NCI-H2107 treated with DMSO at 0.1 percent for 48 hours (cell line): ENCODE measurements around the gene SRRM2.
A peak's percentile ranks its signal among the peaks of the same experiment; 100 is the strongest.
"Not testable (repeated sequence)": the region's sequence is repeated elsewhere in the genome, so short reads cannot be mapped to it uniquely, and the experiment has no call there.

Experiments used
- DNase-seq: peaks from one replicate; lab custom pipeline; 2025; ENCODE audit not compliant: unreplicated experiment; lab: John Stamatoyannopoulos, UW

SRRM2 gene

DNA sequence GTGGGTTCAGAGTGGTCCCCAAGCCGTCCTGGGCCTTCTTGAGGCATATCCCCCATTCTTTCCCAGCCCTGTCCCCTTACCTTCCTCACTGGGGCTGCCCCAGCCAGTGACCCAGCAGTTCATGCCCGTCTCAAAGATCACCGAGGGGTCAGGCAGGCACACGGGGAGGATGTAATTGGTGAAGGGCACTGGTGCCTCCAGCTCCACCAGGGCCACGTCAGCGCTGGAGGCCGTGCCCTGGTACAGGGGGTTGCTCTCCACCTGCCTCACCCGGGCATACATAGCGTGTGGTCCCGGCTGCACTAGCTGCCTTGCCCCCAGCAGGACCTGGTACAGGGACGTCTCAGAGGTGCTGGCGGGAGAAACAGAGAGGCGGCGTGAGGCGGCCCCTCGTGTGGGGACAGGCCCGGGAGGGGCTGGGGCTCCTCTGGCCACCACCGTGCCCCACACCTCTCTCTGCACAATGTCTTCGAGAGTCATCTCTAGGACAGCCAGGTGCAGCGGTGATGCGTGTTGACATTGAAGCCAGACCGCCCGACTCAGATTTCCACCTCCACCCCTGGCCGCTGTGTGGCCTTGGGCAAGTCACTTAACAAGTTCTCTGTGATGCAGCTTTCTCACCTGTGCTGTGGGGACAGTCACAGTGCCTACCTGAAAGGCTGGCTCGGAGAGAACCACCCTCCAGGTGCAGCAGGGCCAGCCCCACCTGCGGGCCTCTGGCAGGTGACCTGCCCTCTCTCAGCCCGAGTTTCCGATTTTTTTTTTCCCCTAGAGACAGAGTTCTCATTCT lies 38.3 kb upstream of the SRRM2 start:
- peak; percentile 57 for DNase-seq

GRCh38 chr16:2715064-2715463 lies 37.4 kb upstream of the SRRM2 start:
- DNase-seq, result no peak

DNA sequence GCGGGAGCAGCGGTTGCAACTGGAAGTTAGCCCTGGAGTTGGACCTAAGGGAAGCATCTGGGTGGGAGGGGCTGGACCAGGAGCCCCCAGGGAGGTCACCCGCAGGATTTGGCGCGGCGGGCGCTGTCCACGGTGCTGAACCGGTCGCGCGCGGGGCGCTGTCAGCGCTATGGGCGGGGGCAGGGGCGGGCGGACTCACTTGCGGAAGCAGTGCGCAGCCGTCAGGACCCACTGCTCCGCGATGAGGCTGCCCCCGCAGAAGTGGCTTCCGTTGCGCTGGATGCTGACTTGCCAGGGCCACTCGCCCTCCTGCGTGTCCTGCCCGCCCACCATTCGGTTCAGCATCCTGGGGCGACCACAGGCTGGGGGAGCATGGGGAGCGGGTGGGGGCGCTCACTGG lies 36.9 kb upstream of the SRRM2 start:
- no peak for DNase-seq

DNA sequence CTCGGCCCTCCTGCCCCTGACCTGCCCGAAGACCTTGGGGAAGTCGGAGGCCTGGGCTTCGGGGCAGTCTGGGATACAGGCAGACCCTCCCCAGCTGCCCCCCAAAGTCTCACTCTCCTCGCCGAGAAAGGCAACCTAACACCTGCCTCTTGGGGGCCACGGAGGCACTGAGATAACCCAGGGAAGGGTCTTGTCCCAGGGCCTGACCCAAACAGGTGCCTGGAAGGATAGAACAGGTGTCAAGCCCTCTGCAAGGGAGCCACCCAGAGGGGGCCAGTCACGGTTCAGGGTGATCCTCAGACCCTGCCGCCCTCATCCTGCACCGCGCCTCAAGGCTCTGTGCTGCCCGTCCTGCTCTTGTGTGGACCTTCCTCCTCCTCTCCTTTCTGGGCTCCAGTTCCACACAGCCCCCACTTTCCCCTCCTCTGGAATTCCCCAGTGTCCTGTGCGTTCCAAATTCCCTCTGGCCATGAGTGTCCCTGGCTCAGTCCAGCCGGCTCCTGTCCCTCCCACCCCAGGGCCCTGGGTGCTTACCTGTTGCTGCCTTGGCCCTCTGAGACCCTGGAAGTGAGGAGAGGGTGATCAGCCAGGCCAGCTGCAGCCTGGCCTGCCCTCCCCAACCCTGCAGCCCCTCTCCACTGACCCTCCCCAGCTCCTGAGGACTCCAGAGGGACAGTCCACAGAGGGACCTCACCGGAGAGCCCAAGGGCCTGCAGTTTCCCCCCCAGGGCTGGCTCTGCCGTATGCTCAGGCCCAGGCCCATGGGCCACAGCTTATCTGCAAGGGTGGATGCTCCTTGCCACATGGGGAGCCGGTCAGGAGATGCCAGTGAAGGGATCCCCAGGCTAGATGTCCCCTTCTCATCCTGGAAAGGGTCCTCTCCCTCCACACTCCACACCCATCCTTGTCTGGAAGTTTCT lies 36.2 kb upstream of the SRRM2 start:
- DNase-seq, result no peak

- DNase-seq, result no peak
Observed at GRCh38 chr16:2716948-2717347, 35.5 kb upstream of the SRRM2 start.

DNA sequence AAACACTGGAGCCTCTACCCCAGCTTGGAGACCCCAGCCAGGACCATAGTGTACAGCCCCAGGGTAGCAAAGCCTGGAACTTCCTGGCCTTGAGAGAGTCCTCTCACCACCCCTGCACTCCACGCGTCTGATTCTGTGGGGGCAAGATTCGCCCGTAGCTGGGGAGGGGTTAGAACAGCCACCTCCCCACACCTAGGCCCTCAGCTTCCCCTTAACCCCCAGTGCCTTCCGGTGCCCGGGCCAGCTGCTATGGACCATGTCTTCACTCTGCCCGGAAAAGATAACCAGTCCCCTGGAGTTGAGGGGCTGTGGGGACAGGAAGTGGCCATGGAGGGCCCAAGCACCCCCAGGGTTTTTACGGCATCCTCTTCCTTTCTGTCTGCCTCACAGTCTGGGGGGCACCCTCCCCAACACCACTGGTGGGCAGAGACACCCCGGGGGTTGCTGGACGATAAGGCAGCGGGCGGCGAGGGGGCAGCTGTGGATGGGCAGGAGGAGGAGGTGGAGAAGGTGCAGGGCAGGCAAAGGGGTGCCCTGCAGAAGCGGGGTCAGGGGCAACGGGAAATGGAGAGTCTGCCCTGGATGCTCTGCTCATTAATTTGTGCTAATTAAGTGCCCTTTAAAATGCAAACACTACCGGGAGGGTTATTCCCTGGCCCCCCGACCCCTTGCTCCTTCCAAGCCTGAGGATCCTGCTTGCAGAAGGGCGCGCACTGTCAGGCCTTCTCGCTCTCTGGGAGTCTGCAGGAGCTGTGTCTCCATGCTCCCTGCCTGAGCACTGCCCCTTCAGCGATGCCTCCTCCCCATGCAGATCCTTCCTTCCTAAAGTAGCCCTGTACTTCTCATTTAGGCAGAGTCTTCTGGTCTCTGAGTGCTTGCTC lies 34.8 kb upstream of the SRRM2 start:
- no peak for DNase-seq

- no peak for DNase-seq
Observed at GRCh38 chr16:2719328-2720063, 32.9 kb upstream of the SRRM2 start.

- DNase-seq, result no peak
Observed at GRCh38 chr16:2720064-2720457, 32.4 kb upstream of the SRRM2 start, which contains the start of gene PRSS27. Gene PRSS27, minus strand, starts transcription at chr16:2720224. Its CDS starts 64 bp downstream, at chr16:2720160.

GRCh38 chr16:2720719-2721633 lies 31.5 kb upstream of the SRRM2 start:
- peak; percentile 57 for DNase-seq

GRCh38 chr16:2721634-2722173 lies 30.7 kb upstream of the SRRM2 start:
- DNase-seq, result not testable (repeated sequence)

DNA sequence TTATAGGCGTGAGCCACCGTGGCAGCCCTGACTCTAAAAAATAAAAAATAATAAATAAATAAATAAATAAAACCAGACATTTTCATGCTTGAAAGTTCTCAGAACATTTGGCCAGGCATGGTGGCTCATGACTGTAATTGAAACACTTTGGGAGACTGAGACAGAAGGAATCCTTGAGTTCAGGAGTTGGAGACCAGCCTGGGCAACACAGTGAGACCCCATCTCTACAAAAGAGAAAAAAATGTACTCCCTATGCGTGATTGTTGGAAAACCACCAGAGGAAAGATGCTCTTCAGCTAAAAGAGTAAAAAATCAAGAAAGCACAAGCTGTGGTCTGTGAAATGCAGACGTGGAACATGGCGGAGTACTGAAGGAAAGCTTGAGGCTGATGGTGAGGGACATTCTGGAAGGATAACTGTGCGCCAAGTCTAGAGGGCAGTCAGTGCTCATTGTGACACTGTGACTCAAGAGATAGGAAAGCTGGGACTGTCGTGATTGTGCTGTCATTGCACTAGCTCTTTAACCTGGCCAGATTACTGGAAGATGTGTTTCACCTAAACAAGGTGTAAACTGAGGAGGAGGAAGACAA lies 28.3 kb upstream of the SRRM2 start:
- DNase-seq, result no peak

GRCh38 chr16:2724816-2725348 lies 27.6 kb upstream of the SRRM2 start:
- DNase-seq, result no peak

DNA sequence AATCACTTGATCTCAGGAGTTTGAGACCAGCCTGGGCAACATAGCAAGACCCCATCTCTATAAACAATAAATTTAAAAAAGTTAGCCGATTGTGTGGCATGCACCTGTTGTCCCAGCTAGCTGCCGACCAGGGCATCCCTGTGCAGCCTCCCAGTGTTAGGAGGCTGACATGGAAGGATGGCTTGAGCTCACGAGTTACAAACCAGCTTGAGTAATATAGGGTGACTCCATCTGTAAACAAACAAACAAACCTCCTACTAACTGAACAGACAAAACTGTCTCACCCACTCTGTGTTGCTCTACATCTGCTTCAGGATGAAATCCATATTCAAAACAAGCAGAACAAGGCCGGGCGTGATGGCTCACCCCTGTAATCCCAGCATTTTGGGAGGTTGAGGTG lies 25.5 kb upstream of the SRRM2 start:
- no peak for DNase-seq

DNA sequence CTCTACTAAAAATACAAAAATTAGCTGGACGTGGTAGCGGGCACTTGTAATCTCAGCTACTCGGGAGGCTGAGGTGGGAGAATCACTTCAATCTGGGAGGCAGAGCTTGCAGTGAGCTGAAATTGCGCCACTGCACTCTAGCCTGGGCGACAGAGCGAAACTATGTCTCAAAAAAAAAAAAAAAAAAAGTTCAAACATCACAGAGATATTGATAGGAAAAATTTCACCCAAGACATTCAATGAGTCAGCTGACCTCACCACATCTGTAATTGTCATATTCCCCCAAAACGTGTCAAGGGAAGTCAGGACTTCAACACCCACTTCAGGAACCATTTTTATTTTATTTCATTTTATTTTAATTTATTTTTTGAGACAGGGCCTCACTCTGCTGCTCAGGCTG lies 24.4 kb upstream of the SRRM2 start:
- DNase-seq, result no peak

GRCh38 chr16:2734844-2735515 lies 17.5 kb upstream of the SRRM2 start:
- no peak for DNase-seq

DNA sequence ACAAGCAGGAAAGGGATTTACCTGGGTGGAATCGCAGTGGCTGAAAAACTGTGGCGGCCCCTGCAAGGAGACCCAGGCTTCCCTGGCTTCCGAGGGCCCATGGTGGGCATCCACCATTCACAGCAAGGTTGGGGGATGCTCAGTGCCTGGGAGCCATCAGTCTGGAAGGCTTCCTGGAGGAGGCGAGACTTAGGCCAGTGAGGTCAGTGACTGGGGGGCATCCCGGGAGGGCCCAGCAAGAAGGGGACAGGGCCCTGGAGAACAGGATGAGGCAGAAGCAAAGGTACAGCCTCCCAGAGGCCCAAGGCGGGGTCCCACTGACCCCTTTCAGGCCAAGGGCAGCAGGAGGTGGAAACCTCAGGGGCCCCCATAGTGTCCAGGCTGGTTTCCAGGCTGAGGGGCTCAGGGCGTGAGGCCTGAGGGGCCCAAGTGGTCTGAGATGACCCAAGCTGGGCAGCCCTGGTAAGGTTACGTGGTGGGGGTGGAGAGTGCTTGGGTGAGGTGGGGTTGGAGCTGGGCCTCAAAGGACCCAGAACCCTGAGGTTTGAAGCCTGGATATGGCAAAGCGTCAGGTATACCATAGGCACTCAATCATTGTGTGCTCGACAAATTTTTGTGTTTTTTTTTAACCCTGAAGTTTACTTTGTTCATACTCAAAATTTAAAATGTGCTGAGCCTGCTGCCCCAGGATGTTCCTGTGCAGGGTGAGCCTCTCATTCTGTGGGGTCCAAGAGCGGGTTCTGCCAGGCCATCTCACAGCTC lies 15.8 kb upstream of the SRRM2 start:
- DNase-seq, result no peak

DNA sequence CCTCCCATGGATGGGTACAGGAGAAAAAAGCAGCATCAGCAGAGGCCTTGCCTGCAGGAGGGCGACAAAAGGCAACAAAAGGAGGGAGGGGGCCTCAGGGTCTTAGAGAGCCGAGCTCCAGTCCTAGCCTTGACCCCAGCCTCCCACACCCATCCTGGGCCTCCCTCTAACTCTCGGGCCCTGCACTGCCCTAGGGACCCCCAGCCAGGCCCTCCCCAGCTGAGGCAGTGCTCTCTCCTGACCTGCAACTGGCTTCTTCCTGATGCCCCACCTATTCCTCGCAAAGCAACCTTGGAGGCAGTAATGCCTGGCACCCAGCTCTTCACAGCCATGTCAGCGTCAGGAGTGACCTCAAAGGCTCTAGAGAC lies 15.2 kb upstream of the SRRM2 start:
- no peak for DNase-seq
